HG03575 (cell line): ENCODE results near the gene GASK1A.

ENCODE experiments used
- ATAC-seq: cut with Tn5 transposase; IDR thresholded peaks from one replicate; pipeline ENCODE4 v1.9.1; 2021; ENCODE audit not compliant: unreplicated experiment, insufficient number of reproducible peaks, low FRiP score; ENCODE audit errors: extremely low read depth

Gene GASK1A

DNA sequence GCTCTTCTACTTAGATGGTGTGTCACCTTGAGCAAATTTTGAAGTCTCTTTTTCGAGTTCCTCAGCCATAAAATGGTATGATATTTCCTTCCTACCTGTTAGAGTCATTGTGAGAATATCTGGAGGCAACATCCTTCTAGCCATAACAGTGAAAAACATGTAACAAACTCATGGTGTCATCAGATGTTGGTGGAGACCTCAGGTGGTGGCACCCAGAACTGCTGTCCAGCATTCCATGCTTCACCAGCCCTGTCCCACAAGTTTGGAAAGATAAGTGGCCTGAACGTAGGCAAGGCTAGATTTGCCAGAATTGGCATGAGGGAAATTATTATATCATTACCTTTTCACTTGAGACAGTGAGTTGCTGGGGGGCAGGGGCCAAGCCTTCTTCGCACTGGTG, 30.4 kb downstream of the GASK1A start:
- no peak for ATAC-seq

GRCh38 chr3:43010638-43011037, 31.5 kb downstream of the GASK1A start:
- no peak for ATAC-seq

- ATAC-seq: no peak
These were observed 32.5 kb downstream of the GASK1A start for GRCh38 chr3:43011638-43012037.

GRCh38 chr3:43012174-43012573, 33.1 kb downstream of the GASK1A start:
- ATAC-seq: no peak

- no peak for ATAC-seq
These were observed 34.1 kb downstream of the GASK1A start for GRCh38 chr3:43013256-43013655.

- ATAC-seq: no peak
These were observed 34.6 kb downstream of the GASK1A start for GRCh38 chr3:43013743-43014155.

GRCh38 chr3:43014241-43014640, 35.1 kb downstream of the GASK1A start:
- ATAC-seq: no peak

- ATAC-seq: no peak
These were observed 35.8 kb downstream of the GASK1A start for GRCh38 chr3:43014956-43015355.

GRCh38 chr3:43015572-43015971, 36.5 kb downstream of the GASK1A start:
- no peak for ATAC-seq

- ATAC-seq: no peak
These were observed 37.1 kb downstream of the GASK1A start for GRCh38 chr3:43015991-43016865.

GRCh38 chr3:43017004-43017403, 37.9 kb downstream of the GASK1A start:
- ATAC-seq: no peak

GRCh38 chr3:43017593-43018195, 38.6 kb downstream of the GASK1A start:
- ATAC-seq: no peak

DNA sequence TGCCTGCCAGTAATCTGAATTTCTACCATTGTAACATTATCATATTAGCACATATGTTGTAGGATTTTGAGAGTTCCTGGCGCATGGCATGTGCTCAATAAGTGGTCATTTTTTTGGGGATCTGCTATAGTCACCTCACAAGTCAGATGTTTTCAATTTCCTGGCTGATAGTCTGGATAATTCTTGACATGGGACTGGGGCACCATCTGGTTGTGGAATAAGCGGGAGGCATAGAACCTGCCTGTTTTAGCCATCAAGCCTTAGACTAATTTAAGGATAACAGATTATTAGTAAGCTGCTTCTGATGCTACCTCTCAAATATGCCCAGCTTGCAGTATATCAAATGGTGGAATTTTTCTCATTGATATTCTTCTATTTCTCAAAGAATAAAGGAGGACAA, 39.1 kb downstream of the GASK1A start:
- no peak for ATAC-seq

- no peak for ATAC-seq
These were observed 40.1 kb downstream of the GASK1A start for GRCh38 chr3:43019006-43019809.

DNA sequence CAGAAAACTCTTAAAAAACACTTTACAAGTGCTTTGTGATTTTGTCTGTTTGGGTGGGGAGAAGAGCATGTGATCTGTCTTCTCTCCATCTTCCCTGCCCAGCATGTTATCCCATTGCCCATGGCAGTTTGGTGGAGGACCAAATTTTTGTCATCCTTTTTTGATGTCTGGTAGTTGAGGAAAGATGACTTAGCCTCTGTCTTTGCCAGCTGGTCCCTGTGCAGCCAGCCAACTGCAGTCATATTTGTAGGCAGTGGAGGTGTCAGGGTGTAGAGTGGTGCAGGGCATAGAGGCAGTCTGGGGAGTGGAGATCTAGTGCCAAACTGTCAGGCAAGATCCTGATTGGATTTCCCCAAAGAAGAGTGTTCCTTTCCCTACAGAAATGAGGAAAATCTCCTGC, 40.7 kb downstream of the GASK1A start:
- no peak for ATAC-seq

- no peak for ATAC-seq
These were observed 42.1 kb downstream of the GASK1A start for GRCh38 chr3:43021186-43021585.

DNA sequence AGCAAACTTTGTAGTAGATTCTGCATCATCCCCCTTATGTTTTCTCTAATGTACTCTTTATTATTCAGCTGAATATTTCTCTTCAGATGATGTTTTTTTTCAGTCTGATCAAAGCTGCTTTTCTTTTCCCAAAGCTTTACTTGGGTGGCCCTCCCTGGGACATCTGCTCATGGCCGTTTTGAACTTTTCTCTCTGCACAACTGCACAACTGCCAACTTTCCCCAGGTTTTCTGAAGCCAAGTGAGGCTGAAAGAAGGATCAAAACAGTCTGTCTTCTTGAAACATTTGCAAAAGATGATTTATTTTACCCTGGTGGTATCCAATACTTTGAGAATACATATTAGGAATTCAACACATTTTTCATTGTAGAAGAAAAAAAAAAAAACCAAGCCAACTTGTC, 43.0 kb downstream of the GASK1A start:
- no peak for ATAC-seq

DNA sequence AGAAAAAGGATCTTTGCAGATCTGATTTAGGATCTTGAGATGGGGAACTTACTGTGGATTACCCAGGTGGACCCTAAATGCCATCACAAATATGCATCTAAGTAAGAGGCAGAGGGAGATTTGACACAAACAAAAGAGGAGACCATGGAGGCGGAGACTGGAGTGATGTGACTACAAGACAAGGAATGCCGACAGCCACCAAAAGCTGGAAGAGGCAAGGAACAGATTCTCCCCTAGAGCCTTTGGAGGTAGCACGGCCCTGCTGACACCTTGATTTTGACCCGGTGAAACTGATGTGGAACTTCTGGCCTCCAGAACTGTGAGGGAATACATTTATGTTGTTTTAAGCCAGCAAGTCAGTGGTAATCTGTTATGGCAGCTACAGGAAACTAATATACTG, 44.0 kb downstream of the GASK1A start:
- no peak for ATAC-seq

DNA sequence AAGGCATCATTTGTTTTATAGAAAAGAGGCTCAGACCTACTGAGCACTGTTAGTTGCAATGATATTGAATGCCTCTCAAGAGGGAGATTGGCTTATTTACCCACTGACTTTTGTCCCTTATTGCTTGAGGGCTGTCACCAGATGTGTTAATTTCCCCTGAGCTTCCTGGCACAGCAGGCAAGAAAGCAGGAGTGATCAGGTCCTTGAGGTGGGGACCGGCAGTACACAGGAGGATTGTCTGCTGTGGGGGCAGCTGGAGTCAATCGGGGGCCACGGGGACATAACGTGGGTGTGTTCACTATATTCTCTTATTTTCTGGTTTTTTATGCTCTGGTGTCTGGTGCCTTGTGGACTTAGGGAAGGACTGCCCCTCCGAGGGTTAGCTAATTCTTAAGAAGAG, 44.6 kb downstream of the GASK1A start:
- no peak for ATAC-seq
